Measurements from ENCODE around the gene SMYD5. TPM values are rescaled to one million over a fixed set of nuclear protein-coding genes. Genes with fewer than 3 reads are reported as not detected.

SMYD5 gene
- total and polyA plus RNA-seq, 2 donors (not counting 1 experiment from before 2014, with no cell fraction given), result 31.9 to 41.0 TPM

DNA sequence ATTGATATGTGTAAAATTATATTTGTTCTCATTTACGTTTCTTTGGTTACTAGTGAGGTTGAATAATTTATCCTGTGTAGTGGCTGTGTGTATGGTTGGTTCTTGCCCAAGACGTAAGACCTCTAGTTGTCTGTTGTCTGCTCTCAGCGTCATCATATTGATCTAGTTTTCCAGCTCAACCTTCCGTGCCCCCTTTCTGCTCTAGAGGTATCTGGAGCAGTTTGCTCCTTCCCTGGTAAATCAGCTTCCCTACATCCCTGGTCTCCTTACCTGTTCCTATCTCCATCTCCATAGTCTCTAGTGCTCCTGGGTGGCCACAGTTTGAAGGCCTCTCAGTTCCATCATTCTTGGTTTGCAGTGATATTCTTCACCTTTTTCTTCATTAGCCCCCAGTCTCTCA lies 1.2 kb downstream of the SMYD5 start:
- POLR2A ChIA-PET, result interaction anchor here (0.5 to 1.3 kb wide), 2 partner anchors 18 to 25 kb away, joined by 4 to 9 read pairs; partner anchors contain the start of gene PRADC1
- Mint-ChIP-seq H3K4me1 (peaks cover 31% of the 10 kb centered on the region), H3K27me3 (peaks cover 2% of the 10 kb centered on the region), H3K4me3 (peak overlapping the region; percentile 88), H3K27ac (peak overlapping the region; percentile 86), H3K9me3 (ENCODE audit: insufficient read depth) (no peaks in the 10 kb centered on the region)
- WGBS (ENCODE audit: insufficient coverage), result 96% methylated on average over 3 of the region's 4 CpGs
- H3K9me3 ChIP-seq (ENCODE audit: control extremely low read depth in 1 of 3, control insufficient read depth in 2 of 3, insufficient read depth in 1 of 3, low read length in 2 of 3), result no peaks in the 10 kb centered on the region
- TF ChIP-seq, protein P1, sequence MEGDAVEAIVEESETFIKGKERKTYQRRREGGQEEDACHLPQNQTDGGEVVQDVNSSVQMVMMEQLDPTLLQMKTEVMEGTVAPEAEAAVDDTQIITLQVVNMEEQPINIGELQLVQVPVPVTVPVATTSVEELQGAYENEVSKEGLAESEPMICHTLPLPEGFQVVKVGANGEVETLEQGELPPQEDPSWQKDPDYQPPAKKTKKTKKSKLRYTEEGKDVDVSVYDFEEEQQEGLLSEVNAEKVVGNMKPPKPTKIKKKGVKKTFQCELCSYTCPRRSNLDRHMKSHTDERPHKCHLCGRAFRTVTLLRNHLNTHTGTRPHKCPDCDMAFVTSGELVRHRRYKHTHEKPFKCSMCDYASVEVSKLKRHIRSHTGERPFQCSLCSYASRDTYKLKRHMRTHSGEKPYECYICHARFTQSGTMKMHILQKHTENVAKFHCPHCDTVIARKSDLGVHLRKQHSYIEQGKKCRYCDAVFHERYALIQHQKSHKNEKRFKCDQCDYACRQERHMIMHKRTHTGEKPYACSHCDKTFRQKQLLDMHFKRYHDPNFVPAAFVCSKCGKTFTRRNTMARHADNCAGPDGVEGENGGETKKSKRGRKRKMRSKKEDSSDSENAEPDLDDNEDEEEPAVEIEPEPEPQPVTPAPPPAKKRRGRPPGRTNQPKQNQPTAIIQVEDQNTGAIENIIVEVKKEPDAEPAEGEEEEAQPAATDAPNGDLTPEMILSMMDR (IDR thresholded peaks at IDR 0.05), result no peak
- no peak for TF ChIP-seq EZH2 (IDR thresholded peaks at IDR 0.05; ENCODE audit: borderline replicate concordance, insufficient read depth, low read depth, low read length, poor library complexity, severe bottlenecking)
- no peaks in the 10 kb centered on the region for H3K27me3 ChIP-seq (replicated peaks in 1 of 4; ENCODE audit: control extremely low read depth in 1 of 4, control insufficient read depth in 3 of 4, insufficient read depth in 4 of 4, low read length in 3 of 4)
- peaks cover 10% of the 10 kb centered on the region for H4K20me1 ChIP-seq (ENCODE audit: control insufficient read depth, insufficient read depth, low read length, poor library complexity, severe bottlenecking)
- peaks cover 17 to 22% of the 10 kb centered on the region in 2 donors for H3K4me1 ChIP-seq (ENCODE audit: control insufficient read depth in 2 of 2, insufficient read depth in 2 of 2, low read length in 2 of 2)
- peak overlapping the region; percentile 94 for H3K4me2 ChIP-seq (replicated peaks; ENCODE audit: low read depth, low read length, poor library complexity, severe bottlenecking)
- no peak for ATAC-seq (ENCODE audit: low read depth)
- peaks cover 43% of the 10 kb centered on the region for H3K79me2 ChIP-seq (ENCODE audit: control insufficient read depth, insufficient read depth, low read length)
- DNase-seq, result no peak
- intact Hi-C loops (cut with micrococcal nuclease), result no loop called here
- H3K4me3 ChIP-seq (ENCODE audit: control extremely low read depth in 1 of 5, extremely low read depth in 1 of 5, insufficient read depth in 1 of 5, low read depth in 2 of 5, low read length in 4 of 5), result peak overlapping the region in 1 of 5 experiments; percentile 93
- no peak overlapping the region for H3K27ac ChIP-seq (ENCODE audit: low read length in 2 of 2)
- H3K9ac ChIP-seq (ENCODE audit: low read length), result no peak overlapping the region
- CTCF ChIA-PET, result interaction anchor here (1.0 to 2.1 kb wide), 3 partner anchors 38 to 223 kb away, joined by 3 to 7 read pairs (median 6); no protein-coding TSS in a partner anchor
- H3K36me3 ChIP-seq (replicated peaks in 1 of 2; ENCODE audit: control extremely low read depth in 1 of 2, control insufficient read depth in 1 of 2, extremely low read depth in 1 of 2, insufficient read depth in 2 of 2, low read length in 1 of 2), result peaks cover 0 to 11% of the 10 kb centered on the region in 2 experiments
- H2AFZ ChIP-seq (ENCODE audit: insufficient read depth, low read depth, low read length, poor library complexity, severe bottlenecking), result peak overlapping the region; percentile 91

DNA sequence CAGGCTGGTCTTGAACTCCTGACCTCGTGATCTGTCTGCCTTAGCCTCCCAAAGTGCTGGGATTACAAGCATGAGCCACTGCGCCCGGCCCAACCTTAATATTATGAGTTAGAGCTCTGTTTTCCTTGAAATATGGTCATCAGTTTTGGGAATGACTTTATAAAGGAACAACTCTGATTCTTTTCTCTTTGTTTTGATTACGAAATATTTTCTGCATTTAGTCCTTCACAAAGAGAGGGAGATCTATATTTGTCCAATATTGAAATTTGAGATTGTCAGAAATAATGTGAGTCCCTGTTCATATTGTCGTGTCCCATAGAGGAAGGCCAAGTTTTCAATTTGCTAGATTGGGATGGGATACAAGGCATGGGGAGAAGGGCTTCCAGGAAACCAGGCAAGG lies 3.1 kb downstream of the SMYD5 start:
- Histone ChIP-seq H3K36me3 (replicated peaks in 1 of 2; ENCODE audit: control extremely low read depth in 1 of 2, control insufficient read depth in 1 of 2, extremely low read depth in 1 of 2, insufficient read depth in 2 of 2, low read length in 1 of 2) (peaks cover 0 to 30% of the 10 kb centered on the region in 2 experiments), H4K20me1 (ENCODE audit: control insufficient read depth, insufficient read depth, low read length, poor library complexity, severe bottlenecking) (peaks cover 10% of the 10 kb centered on the region), H3K9ac (ENCODE audit: low read length) (no peak overlapping the region), H3K27me3 (replicated peaks in 1 of 4; ENCODE audit: control extremely low read depth in 1 of 4, control insufficient read depth in 3 of 4, insufficient read depth in 4 of 4, low read length in 3 of 4) (no peaks in the 10 kb centered on the region), H3K4me2 (replicated peaks; ENCODE audit: low read depth, low read length, poor library complexity, severe bottlenecking) (no peak overlapping the region), H3K4me3 (ENCODE audit: control extremely low read depth in 1 of 5, extremely low read depth in 1 of 5, insufficient read depth in 1 of 5, low read depth in 2 of 5, low read length in 4 of 5) (no peak overlapping the region), H3K79me2 (ENCODE audit: control insufficient read depth, insufficient read depth, low read length) (peaks cover 39% of the 10 kb centered on the region), H3K9me3 (ENCODE audit: control extremely low read depth in 1 of 3, control insufficient read depth in 2 of 3, insufficient read depth in 1 of 3, low read length in 2 of 3) (no peaks in the 10 kb centered on the region), H3K4me1 (ENCODE audit: control insufficient read depth in 2 of 2, insufficient read depth in 2 of 2, low read length in 2 of 2) (peaks cover 17 to 21% of the 10 kb centered on the region in 2 donors), H3K27ac (ENCODE audit: low read length in 2 of 2) (no peak overlapping the region), H2AFZ (ENCODE audit: insufficient read depth, low read depth, low read length, poor library complexity, severe bottlenecking) (no peak overlapping the region)
- ChIA-PET CTCF (no interaction called here), POLR2A (no interaction called here)
- DNase-seq (no peak), ATAC-seq (ENCODE audit: low read depth) (no peak)
- Mint-ChIP-seq H3K27me3 (no peaks in the 10 kb centered on the region), H3K27ac (no peak overlapping the region), H3K9me3 (ENCODE audit: insufficient read depth) (no peaks in the 10 kb centered on the region), H3K4me1 (peaks cover 31% of the 10 kb centered on the region), H3K4me3 (no peak overlapping the region)
- TF ChIP-seq EZH2 (IDR thresholded peaks at IDR 0.05; ENCODE audit: borderline replicate concordance, insufficient read depth, low read depth, low read length, poor library complexity, severe bottlenecking), result no peak
- TF ChIP-seq, protein P1 (IDR thresholded peaks at IDR 0.05), result no peak
- WGBS (ENCODE audit: insufficient coverage), result 100% methylated on average over 1 of the region's 5 CpGs
- intact Hi-C loops (cut with micrococcal nuclease), result no loop called here

Data from B cell (primary cell).